HG03575 (cell line): ENCODE measurements around the gene TNPO1.
"Not testable (repeated sequence)": the region's sequence is repeated elsewhere in the genome, so short reads cannot be mapped to it uniquely, and the experiment has no call there.

Experiments
- ATAC-seq: cut with Tn5 transposase; IDR thresholded peaks from one replicate; pipeline ENCODE4 v1.9.1; 2021; ENCODE audit not compliant: unreplicated experiment, insufficient number of reproducible peaks, low FRiP score; ENCODE audit errors: extremely low read depth

TNPO1 gene

GRCh38 chr5:72895758-72896157 lies 79.3 kb downstream of the TNPO1 start:
- no peak for ATAC-seq

DNA sequence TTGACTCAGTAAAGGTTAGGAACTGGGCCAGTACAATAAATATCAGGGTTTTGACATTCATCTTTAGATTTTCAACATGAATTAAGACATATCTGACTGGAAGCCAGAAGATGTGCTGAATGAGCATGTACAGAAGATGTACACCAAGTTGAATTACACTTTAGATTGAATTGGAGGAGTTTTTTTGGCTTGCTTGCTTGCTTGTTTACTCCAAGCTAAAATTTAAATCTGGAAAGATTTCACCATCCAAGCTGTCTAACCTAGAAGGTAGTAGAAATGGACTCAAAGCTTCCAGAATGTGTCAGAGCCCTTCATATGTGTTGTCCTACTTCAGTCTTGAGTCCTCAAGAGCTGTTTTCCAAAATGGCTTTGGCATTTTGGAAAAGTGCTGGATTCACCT lies 90.3 kb downstream of the TNPO1 start:
- no peak for ATAC-seq

- ATAC-seq: no peak
Measured at GRCh38 chr5:72908664-72909063, 92.2 kb downstream of the TNPO1 start.

DNA sequence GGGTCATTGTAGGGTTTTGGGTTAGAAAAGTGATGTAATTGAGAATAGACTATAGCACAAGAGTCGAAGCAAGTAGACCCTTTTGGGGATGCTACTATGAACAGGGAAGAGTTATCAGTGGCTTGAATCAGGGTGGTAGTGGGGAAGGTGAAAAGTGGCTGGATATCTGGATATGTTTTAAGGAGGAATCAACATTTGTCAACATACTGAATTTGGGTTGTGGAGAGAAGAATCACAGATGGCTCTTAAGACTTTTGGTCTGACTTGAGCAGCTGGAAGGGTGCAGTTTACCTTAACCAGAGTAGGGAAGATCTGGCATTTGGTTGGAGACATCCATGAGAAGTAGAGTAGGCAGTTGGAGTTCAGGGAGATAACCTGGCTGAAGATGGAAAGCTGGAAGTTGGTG lies 100.9 kb downstream of the TNPO1 start:
- no peak for ATAC-seq

GRCh38 chr5:72920690-72921502 lies 104.4 kb downstream of the TNPO1 start:
- no peak for ATAC-seq

- ATAC-seq: no peak
Measured at GRCh38 chr5:72921886-72922285, 105.4 kb downstream of the TNPO1 start.

DNA sequence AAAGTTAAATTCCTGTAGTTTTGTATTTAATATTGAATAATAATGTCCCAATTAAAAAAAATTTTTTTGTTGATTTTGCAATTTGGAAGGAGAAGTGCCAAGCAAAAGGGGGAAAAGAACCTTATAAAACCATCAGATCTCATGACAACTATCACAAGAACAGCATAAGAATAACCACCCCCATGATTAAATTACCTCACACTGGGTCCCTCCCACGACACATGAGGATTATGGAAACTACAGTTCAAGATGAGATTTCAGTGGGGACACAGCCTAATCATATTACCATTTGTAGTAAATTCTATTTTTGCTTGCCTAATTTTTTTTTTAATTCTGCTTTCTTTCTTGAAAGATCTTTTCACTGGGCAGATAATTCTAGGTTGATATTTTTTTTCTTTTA lies 106.0 kb downstream of the TNPO1 start:
- ATAC-seq: no peak

- ATAC-seq: no peak
Measured at GRCh38 chr5:72925336-72926010, 109.0 kb downstream of the TNPO1 start.

- not testable (repeated sequence) for ATAC-seq
Measured at GRCh38 chr5:72932686-72933085, 116.2 kb downstream of the TNPO1 start.

DNA sequence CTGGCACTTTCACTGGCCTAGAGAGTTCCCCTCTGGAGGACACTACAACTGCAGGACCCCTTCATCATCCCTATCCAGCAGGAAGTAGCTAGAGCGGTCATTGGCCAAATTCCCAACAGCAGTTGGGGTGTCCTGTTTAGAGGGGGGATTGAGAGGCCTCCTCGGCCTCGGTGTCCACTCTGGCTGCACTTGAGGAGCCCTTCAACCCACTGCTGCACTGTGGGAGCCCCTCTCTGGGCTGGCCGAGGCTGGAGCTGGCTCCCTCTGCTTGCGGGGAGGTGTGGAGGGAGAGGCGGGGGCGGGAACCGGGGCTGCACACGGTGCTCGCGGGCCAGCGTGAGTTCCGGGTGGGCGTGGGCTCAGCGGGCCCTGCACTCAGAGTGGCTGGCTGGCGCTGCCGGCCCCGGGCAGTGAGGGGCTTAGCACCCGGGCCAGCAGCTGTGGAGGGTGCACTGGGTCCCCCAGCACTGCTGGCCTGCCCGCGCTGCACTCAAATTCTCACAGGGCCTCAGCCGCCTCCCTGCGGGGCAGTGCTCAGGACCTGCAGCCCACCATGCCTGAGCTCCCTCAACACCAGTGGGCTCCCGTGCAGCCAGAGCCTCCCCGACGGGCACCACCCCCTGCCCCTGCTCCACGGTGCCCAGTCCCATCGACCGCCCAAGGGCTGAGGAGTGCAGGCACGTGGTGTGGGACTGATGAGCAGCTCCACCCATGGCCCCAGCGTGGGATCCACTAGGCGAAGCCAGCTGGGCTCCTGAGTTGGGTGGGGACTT lies 118.7 kb downstream of the TNPO1 start:
- not testable (repeated sequence) for ATAC-seq

GRCh38 chr5:72936893-72937292 lies 120.4 kb downstream of the TNPO1 start:
- no peak for ATAC-seq

DNA sequence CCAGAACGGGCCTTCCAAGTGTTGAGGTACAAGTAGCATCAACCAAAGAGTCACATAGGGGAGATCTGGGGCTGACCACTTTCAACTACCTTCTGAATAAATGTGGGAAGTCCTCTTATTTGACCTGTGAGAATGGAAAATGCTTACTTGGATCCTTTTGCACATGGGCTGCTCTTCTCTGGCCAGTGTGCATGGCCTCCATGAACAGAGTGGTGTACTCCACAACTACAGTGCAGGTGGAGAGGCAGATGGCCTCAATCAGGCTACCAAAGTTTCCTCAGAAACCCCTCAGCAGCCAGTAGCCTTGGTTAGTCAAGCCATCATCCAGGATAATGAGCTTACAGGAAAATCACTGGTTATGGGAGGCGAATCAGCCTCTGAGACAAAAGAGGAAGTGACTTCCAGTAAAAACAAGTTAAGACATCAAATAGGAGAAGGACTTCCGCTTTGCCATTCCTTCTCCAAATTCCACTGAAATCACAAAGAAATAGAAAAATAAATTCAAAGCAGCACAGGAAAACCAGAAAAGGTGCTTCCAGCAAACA lies 121.1 kb downstream of the TNPO1 start:
- ATAC-seq: no peak

GRCh38 chr5:72938206-72938605 lies 121.7 kb downstream of the TNPO1 start:
- no peak for ATAC-seq

- ATAC-seq: no peak
Measured at GRCh38 chr5:72940082-72940481, 123.6 kb downstream of the TNPO1 start.

DNA sequence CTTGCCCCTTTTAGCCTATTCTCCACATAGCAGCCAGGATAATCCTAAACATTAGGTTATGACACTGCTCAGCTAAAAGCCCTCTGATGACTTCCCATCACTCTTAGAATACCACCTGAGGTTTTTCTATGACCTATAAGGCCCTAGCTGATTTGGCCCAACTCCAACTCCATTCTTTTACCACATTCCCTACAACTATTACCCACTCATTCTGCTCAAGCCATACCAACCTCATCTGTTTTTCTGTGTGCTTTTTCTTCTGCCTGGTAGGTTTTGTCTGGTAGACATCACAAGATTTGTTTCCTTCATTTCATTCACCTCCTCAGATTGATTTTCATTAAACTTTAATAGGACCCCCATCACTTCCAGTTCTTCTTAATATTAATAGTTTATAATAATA lies 126.8 kb downstream of the TNPO1 start:
- ATAC-seq: no peak

- ATAC-seq: no peak
Measured at GRCh38 chr5:72947498-72947897, 131.0 kb downstream of the TNPO1 start.

GRCh38 chr5:72949481-72949880 lies 133.0 kb downstream of the TNPO1 start:
- no peak for ATAC-seq

- ATAC-seq: no peak
Measured at GRCh38 chr5:72951671-72952468, 135.4 kb downstream of the TNPO1 start.

GRCh38 chr5:72954389-72954788 lies 137.9 kb downstream of the TNPO1 start:
- ATAC-seq: no peak
